Astrocyte of the cerebellum (primary cell): Measurements from ENCODE around the gene RSRP1.

Experiments
- DNase-seq: peaks from one replicate; pipeline ENCODE4 v3.0.0-alpha.2; 2011; ENCODE audit warnings: low read depth
- H3K4me3 ChIP-seq: 2 replicates; pipeline ENCODE4 v1.5.1; 2011; ENCODE audit warnings: mild to moderate bottlenecking, low read depth, low read length, moderate library complexity
- in situ Hi-C: cut with HindIII; loops from 2 replicates; pipeline ENCODE4 v1.10.0; 2017; ENCODE audit warnings: low sequenced_read_pairs
- TF ChIP-seq, protein P1 (sequence below): IDR thresholded peaks from 2 replicates; pipeline ENCODE4 v1.5.1; 2012; ENCODE audit warnings: low read length, low read depth, moderate library complexity, mild to moderate bottlenecking; ENCODE audit errors: missing control alignments

Gene RSRP1

DNA sequence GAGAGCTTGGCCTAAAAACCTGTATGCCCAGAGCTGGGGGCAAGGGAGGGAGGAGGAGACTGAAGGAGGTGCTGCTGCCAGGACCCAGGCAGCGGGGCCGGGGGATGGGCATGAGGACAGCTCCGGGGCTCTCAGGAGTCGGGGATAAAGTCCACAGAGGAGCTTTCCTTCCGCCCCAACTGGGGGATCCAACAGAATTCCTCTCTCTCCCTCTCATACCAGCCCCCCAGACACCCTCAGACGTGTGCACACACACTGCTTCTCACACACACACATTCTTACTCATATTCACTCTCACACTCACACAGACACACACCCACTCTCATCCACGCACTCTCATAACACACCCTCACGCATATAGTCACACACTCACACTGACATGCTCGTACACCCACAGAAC is 54.0 kb downstream of the RSRP1 start:
- TF ChIP-seq, protein P1, sequence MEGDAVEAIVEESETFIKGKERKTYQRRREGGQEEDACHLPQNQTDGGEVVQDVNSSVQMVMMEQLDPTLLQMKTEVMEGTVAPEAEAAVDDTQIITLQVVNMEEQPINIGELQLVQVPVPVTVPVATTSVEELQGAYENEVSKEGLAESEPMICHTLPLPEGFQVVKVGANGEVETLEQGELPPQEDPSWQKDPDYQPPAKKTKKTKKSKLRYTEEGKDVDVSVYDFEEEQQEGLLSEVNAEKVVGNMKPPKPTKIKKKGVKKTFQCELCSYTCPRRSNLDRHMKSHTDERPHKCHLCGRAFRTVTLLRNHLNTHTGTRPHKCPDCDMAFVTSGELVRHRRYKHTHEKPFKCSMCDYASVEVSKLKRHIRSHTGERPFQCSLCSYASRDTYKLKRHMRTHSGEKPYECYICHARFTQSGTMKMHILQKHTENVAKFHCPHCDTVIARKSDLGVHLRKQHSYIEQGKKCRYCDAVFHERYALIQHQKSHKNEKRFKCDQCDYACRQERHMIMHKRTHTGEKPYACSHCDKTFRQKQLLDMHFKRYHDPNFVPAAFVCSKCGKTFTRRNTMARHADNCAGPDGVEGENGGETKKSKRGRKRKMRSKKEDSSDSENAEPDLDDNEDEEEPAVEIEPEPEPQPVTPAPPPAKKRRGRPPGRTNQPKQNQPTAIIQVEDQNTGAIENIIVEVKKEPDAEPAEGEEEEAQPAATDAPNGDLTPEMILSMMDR, result no peak
- no peak for DNase-seq
- H3K4me3 ChIP-seq, result no peak overlapping the region
- in situ Hi-C loops, result no loop called here
